GM18870 (cell line): ENCODE data around the gene ZNF672.
"Not testable (repeated sequence)": the region's sequence is repeated elsewhere in the genome, so short reads cannot be mapped to it uniquely, and the experiment has no call there.

ENCODE experiments used
- ATAC-seq: cut with Tn5 transposase; IDR thresholded peaks from one replicate; pipeline ENCODE4 v1.9.1; 2021; ENCODE audit warnings: moderate library complexity; ENCODE audit not compliant: unreplicated experiment

ZNF672 gene

GRCh38 chr1:248852481-248853405 is 14.7 kb downstream of the ZNF672 start:
- no peak for ATAC-seq

GRCh38 chr1:248853663-248854375 is 15.8 kb downstream of the ZNF672 start:
- no peak for ATAC-seq

- ATAC-seq = no peak
Observed at GRCh38 chr1:248855580-248855979, 17.6 kb downstream of the ZNF672 start.

- ATAC-seq = no peak
Observed at GRCh38 chr1:248856176-248856575, 18.2 kb downstream of the ZNF672 start.

- no peak for ATAC-seq
Observed at GRCh38 chr1:248857201-248857600, 19.2 kb downstream of the ZNF672 start.

- no peak for ATAC-seq
Observed at GRCh38 chr1:248857749-248858095, 19.7 kb downstream of the ZNF672 start.

GRCh38 chr1:248858096-248858890 is 20.3 kb downstream of the ZNF672 start:
- peak; percentile 24 for ATAC-seq

- peak; percentile 53 for ATAC-seq
Observed at GRCh38 chr1:248858891-248859889, 21.2 kb downstream of the ZNF672 start, which contains the start of gene ZNF692. ZNF692 (minus strand) TSS chr1:248859085; CDS start chr1:248858309, 776 bp downstream.

GRCh38 chr1:248860007-248860406 is 22.0 kb downstream of the ZNF672 start:
- ATAC-seq = no peak

GRCh38 chr1:248861616-248862015 is 23.6 kb downstream of the ZNF672 start:
- no peak for ATAC-seq

GRCh38 chr1:248862695-248862997 is 24.6 kb downstream of the ZNF672 start:
- peak; percentile 21 for ATAC-seq

- ATAC-seq = peak; percentile 56
Observed at GRCh38 chr1:248862998-248863881, 25.2 kb downstream of the ZNF672 start.

GRCh38 chr1:248871837-248872401 is 33.9 kb downstream of the ZNF672 start:
- no peak for ATAC-seq

- ATAC-seq = peak; percentile 25
Observed at GRCh38 chr1:248872752-248873408, 34.9 kb downstream of the ZNF672 start.

- peak; percentile 65 for ATAC-seq
Observed at GRCh38 chr1:248873409-248873992, 35.5 kb downstream of the ZNF672 start.

GRCh38 chr1:248873993-248874533 is 36.0 kb downstream of the ZNF672 start:
- ATAC-seq = peak; percentile 72

GRCh38 chr1:248881261-248881660 is 43.2 kb downstream of the ZNF672 start:
- ATAC-seq = no peak

GRCh38 chr1:248882427-248882826 is 44.4 kb downstream of the ZNF672 start:
- not testable (repeated sequence) for ATAC-seq
